HG03439 (cell line): ENCODE data around the gene USP10.

Source experiments
- ATAC-seq: cut with Tn5 transposase; IDR thresholded peaks from one replicate; pipeline ENCODE4 v1.9.1; 2021; ENCODE audit warnings: mild to moderate bottlenecking, moderate library complexity; ENCODE audit not compliant: unreplicated experiment

USP10 gene

GRCh38 chr16:84795329-84796053, 95.7 kb downstream of the USP10 start:
- ATAC-seq = no peak

- no peak for ATAC-seq
These were observed 100.6 kb downstream of the USP10 start for GRCh38 chr16:84800158-84800978.

GRCh38 chr16:84803146-84803545, 103.3 kb downstream of the USP10 start:
- ATAC-seq = no peak

GRCh38 chr16:84804326-84804725, 104.5 kb downstream of the USP10 start:
- no peak for ATAC-seq

GRCh38 chr16:84806256-84806889, 106.6 kb downstream of the USP10 start:
- ATAC-seq = no peak

GRCh38 chr16:84806890-84807258, 107.1 kb downstream of the USP10 start:
- no peak for ATAC-seq

- ATAC-seq = no peak
These were observed 108.0 kb downstream of the USP10 start for GRCh38 chr16:84807776-84808175.

GRCh38 chr16:84808826-84809225, 109.0 kb downstream of the USP10 start:
- ATAC-seq = no peak

- no peak for ATAC-seq
These were observed 110.9 kb downstream of the USP10 start for GRCh38 chr16:84810518-84811273.

- ATAC-seq = no peak
These were observed 111.7 kb downstream of the USP10 start for GRCh38 chr16:84811529-84811928.

GRCh38 chr16:84813141-84813934, 113.5 kb downstream of the USP10 start:
- ATAC-seq = no peak

- ATAC-seq = no peak
These were observed 115.7 kb downstream of the USP10 start for GRCh38 chr16:84815462-84815861.

- no peak for ATAC-seq
These were observed 116.2 kb downstream of the USP10 start for GRCh38 chr16:84816023-84816422.

GRCh38 chr16:84816485-84816884, 116.7 kb downstream of the USP10 start:
- no peak for ATAC-seq

GRCh38 chr16:84817206-84817605, 117.4 kb downstream of the USP10 start:
- ATAC-seq = no peak

GRCh38 chr16:84817613-84818012, 117.8 kb downstream of the USP10 start:
- no peak for ATAC-seq

- no peak for ATAC-seq
These were observed 118.3 kb downstream of the USP10 start for GRCh38 chr16:84818133-84818532.

GRCh38 chr16:84818989-84819643, 119.3 kb downstream of the USP10 start:
- ATAC-seq = no peak

GRCh38 chr16:84819644-84820304, 120.0 kb downstream of the USP10 start, which contains the start of gene CRISPLD2:
Gene CRISPLD2 (plus strand): TSS chr16:84819985. CDS start chr16:84838496, 18,511 bp downstream.
- ATAC-seq = no peak
